ENCODE data around the gene GLCCI1.
A peak's percentile ranks its signal among the peaks of the same experiment; 100 is the strongest.

The GLCCI1 gene

GRCh38 chr7:7968544-7969305, at the start of gene GLCCI1:
Gene GLCCI1 (plus strand): TSS chr7:7968796. CDS start chr7:7969351, 555 bp downstream.
- DNase-seq (ENCODE audit: low read depth in 2 of 2) = peak; percentile 91 to 92

- DNase-seq (ENCODE audit: low read depth in 2 of 2) = no peak
These were observed 49.1 kb upstream of the GLCCI1 start for GRCh38 chr7:7919449-7919945.

GRCh38 chr7:7920056-7920455, 48.5 kb upstream of the GLCCI1 start:
- DNase-seq (ENCODE audit: low read depth in 2 of 2) = no peak

- no peak for DNase-seq (ENCODE audit: low read depth in 2 of 2)
These were observed 48.1 kb upstream of the GLCCI1 start for GRCh38 chr7:7920481-7920880.

- no peak for DNase-seq (ENCODE audit: low read depth in 2 of 2)
These were observed 46.8 kb upstream of the GLCCI1 start for GRCh38 chr7:7921830-7922229.

GRCh38 chr7:7922684-7923385, 45.8 kb upstream of the GLCCI1 start:
- no peak for DNase-seq (ENCODE audit: low read depth in 2 of 2)

GRCh38 chr7:7923818-7924217, 44.8 kb upstream of the GLCCI1 start:
- no peak for DNase-seq (ENCODE audit: low read depth in 2 of 2)

- no peak for DNase-seq (ENCODE audit: low read depth in 2 of 2)
These were observed 44.3 kb upstream of the GLCCI1 start for GRCh38 chr7:7924303-7924702.

- DNase-seq (ENCODE audit: low read depth in 2 of 2) = no peak
These were observed 37.0 kb upstream of the GLCCI1 start for GRCh38 chr7:7931626-7932025.

GRCh38 chr7:7932553-7932952, 36.0 kb upstream of the GLCCI1 start:
- DNase-seq (ENCODE audit: low read depth in 2 of 2) = no peak

- DNase-seq (ENCODE audit: low read depth in 2 of 2) = no peak
These were observed 34.6 kb upstream of the GLCCI1 start for GRCh38 chr7:7933915-7934526.

- DNase-seq (ENCODE audit: low read depth in 2 of 2) = no peak
These were observed 33.7 kb upstream of the GLCCI1 start for GRCh38 chr7:7934945-7935344.

GRCh38 chr7:7938471-7938870, 30.1 kb upstream of the GLCCI1 start:
- no peak for DNase-seq (ENCODE audit: low read depth in 2 of 2)

- DNase-seq (ENCODE audit: low read depth in 2 of 2) = no peak
These were observed 24.6 kb upstream of the GLCCI1 start for GRCh38 chr7:7943951-7944350.

GRCh38 chr7:7944619-7945282, 23.8 kb upstream of the GLCCI1 start:
- DNase-seq (ENCODE audit: low read depth in 2 of 2) = peak in 1 of 2 donors; percentile 8

GRCh38 chr7:7946486-7946885, 22.1 kb upstream of the GLCCI1 start:
- no peak for DNase-seq (ENCODE audit: low read depth in 2 of 2)

- no peak for DNase-seq (ENCODE audit: low read depth in 2 of 2)
These were observed 20.4 kb upstream of the GLCCI1 start for GRCh38 chr7:7948232-7948631.

GRCh38 chr7:7953806-7954205, 14.8 kb upstream of the GLCCI1 start:
- DNase-seq (ENCODE audit: low read depth in 2 of 2) = no peak

GRCh38 chr7:7956531-7957128, 12.0 kb upstream of the GLCCI1 start:
- no peak for DNase-seq (ENCODE audit: low read depth in 2 of 2)

- no peak for DNase-seq (ENCODE audit: low read depth in 2 of 2)
These were observed 11.1 kb upstream of the GLCCI1 start for GRCh38 chr7:7957513-7957912.

GRCh38 chr7:7959979-7960670, 8.5 kb upstream of the GLCCI1 start:
- DNase-seq (ENCODE audit: low read depth in 2 of 2) = no peak
